Thyroid gland (tissue), 4 donors: ENCODE results near the gene KIF13A.

ENCODE experiments used
- POLR2A ChIP-seq, 2 donors: fragments of 450-650 bp; IDR thresholded peaks; one replicate each; pipeline ENCODE4 v1.6.1; 2017; ENCODE audit warnings: antibody characterized with exemption in 2 of 2, mild to moderate bottlenecking in 2 of 2, moderate library complexity in 1 of 2
- TF ChIP-seq, protein P1 (sequence below), 6 experiments: fragments of 200-600 bp in 3 of 6; fragments of 450-650 bp in 3 of 6; sonication (generic) in 3 of 6; IDR thresholded peaks; one replicate each; pipeline ENCODE4 v1.5.1; 2016 to 2019; ENCODE audit warnings: antibody characterized with exemption in 6 of 6, mild to moderate bottlenecking in 2 of 6, inconsistent platforms in 1 of 6, moderate library complexity in 1 of 6

DNA sequence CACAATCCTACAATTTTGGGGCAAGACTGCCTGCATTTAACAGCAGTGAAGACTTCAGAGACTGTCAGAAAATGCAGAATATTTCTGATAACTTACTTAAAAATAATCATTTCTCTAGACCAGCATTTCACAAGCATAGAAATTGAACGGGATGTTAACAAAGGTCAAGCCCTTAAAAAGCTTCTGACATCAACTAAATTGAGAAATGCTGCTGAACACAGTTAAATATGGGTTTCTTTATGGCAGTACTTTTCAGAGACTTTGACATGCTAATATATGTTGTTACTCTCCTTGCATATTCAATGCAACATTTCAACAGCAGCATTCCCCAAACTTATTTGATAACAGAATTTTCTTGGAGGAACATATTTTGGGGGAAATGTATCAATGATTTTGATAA lies 84.5 kb downstream of the KIF13A start:
- TF ChIP-seq, protein P1, sequence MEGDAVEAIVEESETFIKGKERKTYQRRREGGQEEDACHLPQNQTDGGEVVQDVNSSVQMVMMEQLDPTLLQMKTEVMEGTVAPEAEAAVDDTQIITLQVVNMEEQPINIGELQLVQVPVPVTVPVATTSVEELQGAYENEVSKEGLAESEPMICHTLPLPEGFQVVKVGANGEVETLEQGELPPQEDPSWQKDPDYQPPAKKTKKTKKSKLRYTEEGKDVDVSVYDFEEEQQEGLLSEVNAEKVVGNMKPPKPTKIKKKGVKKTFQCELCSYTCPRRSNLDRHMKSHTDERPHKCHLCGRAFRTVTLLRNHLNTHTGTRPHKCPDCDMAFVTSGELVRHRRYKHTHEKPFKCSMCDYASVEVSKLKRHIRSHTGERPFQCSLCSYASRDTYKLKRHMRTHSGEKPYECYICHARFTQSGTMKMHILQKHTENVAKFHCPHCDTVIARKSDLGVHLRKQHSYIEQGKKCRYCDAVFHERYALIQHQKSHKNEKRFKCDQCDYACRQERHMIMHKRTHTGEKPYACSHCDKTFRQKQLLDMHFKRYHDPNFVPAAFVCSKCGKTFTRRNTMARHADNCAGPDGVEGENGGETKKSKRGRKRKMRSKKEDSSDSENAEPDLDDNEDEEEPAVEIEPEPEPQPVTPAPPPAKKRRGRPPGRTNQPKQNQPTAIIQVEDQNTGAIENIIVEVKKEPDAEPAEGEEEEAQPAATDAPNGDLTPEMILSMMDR (IDR thresholded peaks at IDR 0.05) = no peak
- no peak for TF ChIP-seq POLR2A (IDR thresholded peaks at IDR 0.05)
